GM12891 (cell line): ENCODE measurements around the gene EOGT.

Source experiments
- POLR2A ChIP-seq: IDR thresholded peaks from 2 replicates; pipeline ENCODE4 v1.6.1; 2011; ENCODE audit warnings: low read depth, low read length, control low read depth
- TAF1 ChIP-seq: IDR thresholded peaks from 2 replicates; pipeline ENCODE4 v1.6.1; 2011; ENCODE audit warnings: low read depth, low read length, control low read depth

- TF ChIP-seq POLR2A (no peak), TAF1 (no peak)
These were observed 24.7 kb downstream of the EOGT start for GRCh38 chr3:68988740-68989139.
